B cell (primary cell): Measurements from ENCODE around the gene ZDHHC14.

Experiments
- CTCF ChIP-seq: fragments of 200-600 bp; IDR thresholded peaks from one replicate; pipeline ENCODE4 v1.8.0; 2022; ENCODE audit warnings: antibody characterized with exemption, mild to moderate bottlenecking
- EZH2 ChIP-seq: IDR thresholded peaks from 2 replicates; pipeline ENCODE4 v1.6.1; 2012; ENCODE audit warnings: borderline replicate concordance, low read depth, mild to moderate bottlenecking, moderate library complexity, low read length; ENCODE audit not compliant: insufficient read depth, poor library complexity, severe bottlenecking

- TF ChIP-seq CTCF (no peak), EZH2 (no peak)
Measured at GRCh38 chr6:157592541-157592940, 211.6 kb downstream of the ZDHHC14 start.
